Neural cell (in vitro differentiated cells): ENCODE data around the gene CCNB1IP1. TPM values are rescaled to one million over a fixed set of nuclear protein-coding genes. Genes with fewer than 3 reads are reported as not detected.
"Not testable (repeated sequence)": the region's sequence is repeated elsewhere in the genome, so short reads cannot be mapped to it uniquely, and the experiment has no call there.

ENCODE experiments used
- H2AFZ ChIP-seq: fragments of 200-600, 300-800 bp; sonication (generic), shearing (Covaris generic); 2 replicates; pipeline ENCODE4 v1.6.0; 2014; ENCODE audit warnings: low read depth, mild to moderate bottlenecking, antibody characterized with exemption, low read length, moderate library complexity
- H3F3A ChIP-seq: fragments of 200-600 bp; shearing (Covaris generic); 2 replicates; pipeline ENCODE4 v1.6.1; 2016; ENCODE audit warnings: mild to moderate bottlenecking, moderate library complexity, mixed read lengths, antibody characterized with exemption, low read length; ENCODE audit not compliant: insufficient read depth, poor library complexity, severe bottlenecking
- H3K27ac ChIP-seq: fragments of 200-600, 300-800 bp; sonication (generic), shearing (Covaris generic); 2 replicates; pipeline ENCODE4 v1.5.1; 2014; ENCODE audit warnings: mild to moderate bottlenecking, low read length, moderate library complexity
- H3K27me3 ChIP-seq: fragments of 300-800, 200-600 bp; sonication (generic), shearing (Covaris generic); 2 replicates; pipeline ENCODE4 v1.6.0; 2014; ENCODE audit warnings: mild to moderate bottlenecking, low read depth, low read length, moderate library complexity; ENCODE audit not compliant: insufficient read depth
- H3K36me3 ChIP-seq: fragments of 300-800, 200-600 bp; sonication (generic), shearing (Covaris generic); 2 replicates; pipeline ENCODE4 v1.5.1; 2014; ENCODE audit warnings: mild to moderate bottlenecking, antibody characterized with exemption, low read length, moderate library complexity; ENCODE audit not compliant: insufficient read depth
- H3K4me2 ChIP-seq: fragments of 300-800, 200-600 bp; sonication (generic), shearing (Covaris generic); 2 replicates; pipeline ENCODE4 v1.6.0; 2014; ENCODE audit warnings: mild to moderate bottlenecking, low read length
- H3K4me3 ChIP-seq: fragments of 300-800, 200-600 bp; sonication (generic), shearing (Covaris generic); 2 replicates; pipeline ENCODE4 v1.5.1; 2014; ENCODE audit warnings: mild to moderate bottlenecking, low read length, moderate library complexity
- H3K79me2 ChIP-seq: fragments of 200-600 bp; shearing (Covaris generic); replicated peaks from 2 replicates; pipeline ENCODE4 v1.6.0; 2014; ENCODE audit warnings: mild to moderate bottlenecking, low read length, moderate library complexity; ENCODE audit not compliant: insufficient read depth
- H3K9ac ChIP-seq: fragments of 300-800, 200-600 bp; sonication (generic), shearing (Covaris generic); 2 replicates; pipeline ENCODE4 v1.6.1; 2016; ENCODE audit warnings: mild to moderate bottlenecking, low read length, mixed read lengths
- H3K9me2 ChIP-seq: fragments of 200-600 bp; shearing (Covaris generic); 2 replicates; pipeline ENCODE4 v1.6.1; 2016; ENCODE audit warnings: mild to moderate bottlenecking, low read length, mixed read lengths; ENCODE audit not compliant: insufficient read depth
- H3K9me3 ChIP-seq: fragments of 200-600, 300-800 bp; sonication (generic), shearing (Covaris generic); 2 replicates; pipeline ENCODE4 v1.6.1; 2016; ENCODE audit warnings: mild to moderate bottlenecking, mixed run types, low read length, moderate library complexity, mixed read lengths
- H4K20me1 ChIP-seq: fragments of 200-600 bp; shearing (Covaris generic); 2 replicates; pipeline ENCODE4 v1.6.1; 2016; ENCODE audit warnings: mild to moderate bottlenecking, mixed run types; ENCODE audit not compliant: insufficient read depth
- CTCF ChIP-seq: fragments of 450-650 bp; IDR thresholded peaks from 2 replicates; pipeline ENCODE4 v1.5.1; 2014; ENCODE audit warnings: antibody characterized with exemption, mild to moderate bottlenecking, moderate library complexity; ENCODE audit not compliant: poor library complexity, severe bottlenecking
- EP300 ChIP-seq: fragments of 450-650 bp; conservative IDR thresholded peaks from 2 replicates; pipeline ENCODE4 v1.6.1; 2014; ENCODE audit warnings: antibody characterized with exemption, mild to moderate bottlenecking, moderate library complexity; ENCODE audit not compliant: poor library complexity, severe bottlenecking
- EZH2 ChIP-seq: fragments of 200-600, 300-800 bp; shearing (Covaris generic), sonication (generic); IDR thresholded peaks from 2 replicates; pipeline ENCODE4 v1.6.1; 2014; ENCODE audit warnings: antibody characterized with exemption, low read length, borderline replicate concordance, mild to moderate bottlenecking; ENCODE audit not compliant: insufficient read depth, poor library complexity, severe bottlenecking
- MXI1 ChIP-seq: fragments of 450-650 bp; conservative IDR thresholded peaks from 2 replicates; pipeline ENCODE4 v1.6.1; 2014; ENCODE audit warnings: antibody characterized with exemption, mild to moderate bottlenecking; ENCODE audit not compliant: poor library complexity, severe bottlenecking
- POLR2AphosphoS5 ChIP-seq: IDR thresholded peaks from 2 replicates; pipeline ENCODE4 v1.6.1; 2012
- RAD21 ChIP-seq: fragments of 450-650 bp; conservative IDR thresholded peaks from 2 replicates; pipeline ENCODE4 v1.6.1; 2014; ENCODE audit warnings: antibody characterized with exemption, mild to moderate bottlenecking, moderate library complexity
- REST ChIP-seq: IDR thresholded peaks from 2 replicates; pipeline ENCODE4 v1.6.1; 2012; ENCODE audit warnings: borderline replicate concordance
- SMC3 ChIP-seq: fragments of 450-650 bp; conservative IDR thresholded peaks from 2 replicates; pipeline ENCODE4 v1.6.1; 2014; ENCODE audit warnings: antibody characterized with exemption, mild to moderate bottlenecking, moderate library complexity; ENCODE audit not compliant: poor library complexity
- TAF1 ChIP-seq: IDR thresholded peaks from 2 replicates; pipeline ENCODE4 v1.6.1; 2012; ENCODE audit warnings: low read depth
- polyA plus RNA-seq: library from polyadenylated mRNA; depleted of rRNA; stranded (reverse); fragments of >200 nt; gene quantifications from 2 replicates; pipeline ENCODE4 v1.2.3, GENCODE V29; 2014

CCNB1IP1 gene
- polyA plus RNA-seq, 1 donor from 2014 or later, result 67.2 TPM

- TF ChIP-seq POLR2AphosphoS5 (no peak), SMC3 (no peak)
Measured at GRCh38 chr14:20295067-20295466, 38.0 kb downstream of the CCNB1IP1 start.

GRCh38 chr14:20294636-20295035 is 38.4 kb downstream of the CCNB1IP1 start:
- peaks cover 18% of the 10 kb centered on the region for H3K36me3 ChIP-seq

More at GRCh38 chr14:20295067-20295466, 38.0 kb downstream of the CCNB1IP1 start:
- peaks cover 18% of the 10 kb centered on the region for H3K36me3 ChIP-seq
- H2AFZ ChIP-seq, result no peak overlapping the region
- no peaks in the 10 kb centered on the region for H4K20me1 ChIP-seq
- no peak overlapping the region for H3K4me3 ChIP-seq
- no peak overlapping the region for H3K4me2 ChIP-seq
- H3K9ac ChIP-seq, result no peak overlapping the region
- H3K27me3 ChIP-seq, result no peaks in the 10 kb centered on the region
- H3F3A ChIP-seq, result no peaks in the 10 kb centered on the region
- H3K9me2 ChIP-seq, result no peaks in the 10 kb centered on the region
- H3K27ac ChIP-seq, result no peak overlapping the region
- no peaks in the 10 kb centered on the region for H3K9me3 ChIP-seq
- H3K79me2 ChIP-seq, result no peaks in the 10 kb centered on the region

GRCh38 chr14:20281998-20282397 is 51.1 kb downstream of the CCNB1IP1 start:
- not testable (repeated sequence) for H3K36me3 ChIP-seq, H3K27me3 ChIP-seq, H3K9me3 ChIP-seq, H3K4me3 ChIP-seq, H3K9me2 ChIP-seq, H4K20me1 ChIP-seq, H3K9ac ChIP-seq, H3K4me2 ChIP-seq, H3F3A ChIP-seq, H3K27ac ChIP-seq, H2AFZ ChIP-seq, H3K79me2 ChIP-seq

More at GRCh38 chr14:20294636-20295035, 38.4 kb downstream of the CCNB1IP1 start:
- no peak for TF ChIP-seq EZH2
- no peak for TF ChIP-seq REST
- TF ChIP-seq EP300, result no peak
- no peak for TF ChIP-seq POLR2AphosphoS5
- TF ChIP-seq SMC3, result no peak
- TF ChIP-seq MXI1, result no peak
- TF ChIP-seq CTCF, result no peak
- TF ChIP-seq TAF1, result no peak
- TF ChIP-seq RAD21, result no peak
- H3K27me3 ChIP-seq, result no peaks in the 10 kb centered on the region
- H3K9me3 ChIP-seq, result no peaks in the 10 kb centered on the region
- no peak overlapping the region for H3K27ac ChIP-seq
- no peaks in the 10 kb centered on the region for H3K9me2 ChIP-seq
- H3K9ac ChIP-seq, result no peak overlapping the region
- H2AFZ ChIP-seq, result no peak overlapping the region
- no peak overlapping the region for H3K4me3 ChIP-seq
- H3K79me2 ChIP-seq, result no peaks in the 10 kb centered on the region
- H3F3A ChIP-seq, result no peaks in the 10 kb centered on the region
- no peaks in the 10 kb centered on the region for H4K20me1 ChIP-seq
- no peak overlapping the region for H3K4me2 ChIP-seq

- H3K4me2 ChIP-seq, H3K27me3 ChIP-seq, H3K27ac ChIP-seq, H3K9ac ChIP-seq, H3K79me2 ChIP-seq, H3K9me2 ChIP-seq, H3K36me3 ChIP-seq, H2AFZ ChIP-seq, H4K20me1 ChIP-seq, H3K9me3 ChIP-seq, H3F3A ChIP-seq, H3K4me3 ChIP-seq: not testable (repeated sequence)
Measured at GRCh38 chr14:20280265-20280664, 52.8 kb downstream of the CCNB1IP1 start.
